Ishikawa (cell line): ENCODE data around the gene KLHDC4.

Source experiments
- CEBPB ChIP-seq: IDR thresholded peaks from 2 replicates; pipeline ENCODE4 v1.6.1; 2012
- EGR1 ChIP-seq: IDR thresholded peaks from 2 replicates; pipeline ENCODE4 v1.6.1; 2012
- EP300 ChIP-seq: IDR thresholded peaks from 2 replicates; pipeline ENCODE4 v1.6.1; 2012; ENCODE audit warnings: borderline replicate concordance
- FOXM1 ChIP-seq: IDR thresholded peaks from 2 replicates; pipeline ENCODE4 v1.6.1; 2012; ENCODE audit warnings: low read depth, borderline replicate concordance
- MAX ChIP-seq: IDR thresholded peaks from 2 replicates; pipeline ENCODE4 v1.6.1; 2012
- RAD21 ChIP-seq: IDR thresholded peaks from 2 replicates; pipeline ENCODE4 v1.6.1; 2012; ENCODE audit warnings: low read depth
- TAF1 ChIP-seq: IDR thresholded peaks from 2 replicates; pipeline ENCODE4 v1.6.1; 2012; ENCODE audit warnings: low read depth, mild to moderate bottlenecking
- TCF12 ChIP-seq: IDR thresholded peaks from 2 replicates; pipeline ENCODE4 v1.6.1; 2012; ENCODE audit warnings: low read depth
- YY1 ChIP-seq: IDR thresholded peaks from 2 replicates; pipeline ENCODE4 v1.6.1; 2012; ENCODE audit warnings: low read depth
- TF ChIP-seq, protein P1 (sequence below): IDR thresholded peaks from 2 replicates; pipeline ENCODE4 v1.6.1; 2012; ENCODE audit warnings: low read depth, mild to moderate bottlenecking

- TF ChIP-seq TAF1 = no peak
- TF ChIP-seq, protein P1, sequence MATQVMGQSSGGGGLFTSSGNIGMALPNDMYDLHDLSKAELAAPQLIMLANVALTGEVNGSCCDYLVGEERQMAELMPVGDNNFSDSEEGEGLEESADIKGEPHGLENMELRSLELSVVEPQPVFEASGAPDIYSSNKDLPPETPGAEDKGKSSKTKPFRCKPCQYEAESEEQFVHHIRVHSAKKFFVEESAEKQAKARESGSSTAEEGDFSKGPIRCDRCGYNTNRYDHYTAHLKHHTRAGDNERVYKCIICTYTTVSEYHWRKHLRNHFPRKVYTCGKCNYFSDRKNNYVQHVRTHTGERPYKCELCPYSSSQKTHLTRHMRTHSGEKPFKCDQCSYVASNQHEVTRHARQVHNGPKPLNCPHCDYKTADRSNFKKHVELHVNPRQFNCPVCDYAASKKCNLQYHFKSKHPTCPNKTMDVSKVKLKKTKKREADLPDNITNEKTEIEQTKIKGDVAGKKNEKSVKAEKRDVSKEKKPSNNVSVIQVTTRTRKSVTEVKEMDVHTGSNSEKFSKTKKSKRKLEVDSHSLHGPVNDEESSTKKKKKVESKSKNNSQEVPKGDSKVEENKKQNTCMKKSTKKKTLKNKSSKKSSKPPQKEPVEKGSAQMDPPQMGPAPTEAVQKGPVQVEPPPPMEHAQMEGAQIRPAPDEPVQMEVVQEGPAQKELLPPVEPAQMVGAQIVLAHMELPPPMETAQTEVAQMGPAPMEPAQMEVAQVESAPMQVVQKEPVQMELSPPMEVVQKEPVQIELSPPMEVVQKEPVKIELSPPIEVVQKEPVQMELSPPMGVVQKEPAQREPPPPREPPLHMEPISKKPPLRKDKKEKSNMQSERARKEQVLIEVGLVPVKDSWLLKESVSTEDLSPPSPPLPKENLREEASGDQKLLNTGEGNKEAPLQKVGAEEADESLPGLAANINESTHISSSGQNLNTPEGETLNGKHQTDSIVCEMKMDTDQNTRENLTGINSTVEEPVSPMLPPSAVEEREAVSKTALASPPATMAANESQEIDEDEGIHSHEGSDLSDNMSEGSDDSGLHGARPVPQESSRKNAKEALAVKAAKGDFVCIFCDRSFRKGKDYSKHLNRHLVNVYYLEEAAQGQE = no peak
- no peak for TF ChIP-seq EP300
- TF ChIP-seq MAX = no peak
- TF ChIP-seq FOXM1 = no peak
- no peak for TF ChIP-seq EGR1
- TF ChIP-seq TCF12 = no peak
- no peak for TF ChIP-seq RAD21
- no peak for TF ChIP-seq CEBPB
- no peak for TF ChIP-seq YY1
Measured at GRCh38 chr16:87792205-87792565, 26.4 kb upstream of the KLHDC4 start.
